AG04450 (cell line): ENCODE data around the gene FRMPD2. TPM values are rescaled to one million over a fixed set of nuclear protein-coding genes. Genes with fewer than 3 reads are reported as not detected.

Experiments
- CTCF ChIA-PET: fragments of 300-600, 350-600 bp; formaldehyde crosslinking; extraction: SDS; loops from one replicate; lab custom pipeline; 2022; ENCODE audit warnings: antibody characterized with exemption, inconsistent platforms; lab: Charles Lee
- POLR2A ChIA-PET: fragments of 350-600 bp; formaldehyde crosslinking; extraction: SDS; loops from one replicate; lab custom pipeline; 2021; ENCODE audit warnings: antibody characterized with exemption, inconsistent platforms; lab: Yijun Ruan, JAX
- DNase-seq: peaks from one replicate; pipeline ENCODE4 v3.0.0-alpha.2; 2011; ENCODE audit warnings: low read depth, low spot score
- H3K27ac ChIP-seq: one replicate; pipeline ENCODE4 v1.5.1; 2012; ENCODE audit warnings: low read depth, low read length, control low read depth
- H3K27me3 ChIP-seq: one replicate; pipeline ENCODE4 v1.6.0; 2012; ENCODE audit warnings: low read length; ENCODE audit not compliant: control insufficient read depth, insufficient read depth
- H3K4me3 ChIP-seq: 2 replicates; pipeline ENCODE4 v1.5.1; 2011; ENCODE audit warnings: mild to moderate bottlenecking, low read depth, low read length, control low read depth
- H3K9me3 ChIP-seq: 2 replicates; pipeline ENCODE4 v1.5.1; 2012; ENCODE audit warnings: low read length; ENCODE audit not compliant: control insufficient read depth, insufficient read depth
- polyA plus RNA-seq: library from polyadenylated mRNA; depleted of rRNA; stranded (reverse); fragments of >200 nt; gene quantifications from 2 replicates; pipeline ENCODE4 v1.2.3, GENCODE V29; 2011
- TF ChIP-seq, protein P1 (sequence below): IDR thresholded peaks from 2 replicates; pipeline ENCODE4 v1.5.1; 2011; ENCODE audit warnings: low read depth, low read length, control low read depth, inconsistent platforms

The FRMPD2 gene
- polyA plus RNA-seq, 1 experiment: not detected

DNA sequence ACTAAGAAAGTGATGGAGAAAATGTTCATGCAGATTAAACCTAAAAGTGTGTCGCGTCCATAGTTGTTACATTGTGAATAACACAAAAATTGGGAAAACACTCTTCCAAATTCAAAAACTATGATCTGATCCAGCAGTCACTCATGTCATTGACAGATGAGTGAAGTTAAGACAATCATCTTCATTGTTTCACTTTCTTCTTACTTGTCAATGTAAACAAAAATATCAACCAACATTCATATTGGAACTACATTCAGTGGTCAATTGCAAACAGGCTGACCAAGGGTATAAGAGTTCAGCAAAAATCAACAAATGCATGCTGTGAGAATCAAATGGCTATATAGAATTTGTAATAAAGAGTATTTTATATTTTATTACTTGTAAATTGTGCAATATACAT, 1.8 kb downstream of the FRMPD2 start:
- TF ChIP-seq, protein P1, sequence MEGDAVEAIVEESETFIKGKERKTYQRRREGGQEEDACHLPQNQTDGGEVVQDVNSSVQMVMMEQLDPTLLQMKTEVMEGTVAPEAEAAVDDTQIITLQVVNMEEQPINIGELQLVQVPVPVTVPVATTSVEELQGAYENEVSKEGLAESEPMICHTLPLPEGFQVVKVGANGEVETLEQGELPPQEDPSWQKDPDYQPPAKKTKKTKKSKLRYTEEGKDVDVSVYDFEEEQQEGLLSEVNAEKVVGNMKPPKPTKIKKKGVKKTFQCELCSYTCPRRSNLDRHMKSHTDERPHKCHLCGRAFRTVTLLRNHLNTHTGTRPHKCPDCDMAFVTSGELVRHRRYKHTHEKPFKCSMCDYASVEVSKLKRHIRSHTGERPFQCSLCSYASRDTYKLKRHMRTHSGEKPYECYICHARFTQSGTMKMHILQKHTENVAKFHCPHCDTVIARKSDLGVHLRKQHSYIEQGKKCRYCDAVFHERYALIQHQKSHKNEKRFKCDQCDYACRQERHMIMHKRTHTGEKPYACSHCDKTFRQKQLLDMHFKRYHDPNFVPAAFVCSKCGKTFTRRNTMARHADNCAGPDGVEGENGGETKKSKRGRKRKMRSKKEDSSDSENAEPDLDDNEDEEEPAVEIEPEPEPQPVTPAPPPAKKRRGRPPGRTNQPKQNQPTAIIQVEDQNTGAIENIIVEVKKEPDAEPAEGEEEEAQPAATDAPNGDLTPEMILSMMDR: no peak
- DNase-seq: no peak
- no peak overlapping the region for H3K4me3 ChIP-seq
- ChIA-PET POLR2A (no interaction called here), CTCF (interaction anchor here (0.6 kb wide), 1 partner anchor 408 kb away, joined by 4 read pairs; no protein-coding TSS in a partner anchor)
- H3K9me3 ChIP-seq: no peaks in the 10 kb centered on the region
- no peak overlapping the region for H3K27ac ChIP-seq
- H3K27me3 ChIP-seq: peaks cover 23% of the 10 kb centered on the region

DNA sequence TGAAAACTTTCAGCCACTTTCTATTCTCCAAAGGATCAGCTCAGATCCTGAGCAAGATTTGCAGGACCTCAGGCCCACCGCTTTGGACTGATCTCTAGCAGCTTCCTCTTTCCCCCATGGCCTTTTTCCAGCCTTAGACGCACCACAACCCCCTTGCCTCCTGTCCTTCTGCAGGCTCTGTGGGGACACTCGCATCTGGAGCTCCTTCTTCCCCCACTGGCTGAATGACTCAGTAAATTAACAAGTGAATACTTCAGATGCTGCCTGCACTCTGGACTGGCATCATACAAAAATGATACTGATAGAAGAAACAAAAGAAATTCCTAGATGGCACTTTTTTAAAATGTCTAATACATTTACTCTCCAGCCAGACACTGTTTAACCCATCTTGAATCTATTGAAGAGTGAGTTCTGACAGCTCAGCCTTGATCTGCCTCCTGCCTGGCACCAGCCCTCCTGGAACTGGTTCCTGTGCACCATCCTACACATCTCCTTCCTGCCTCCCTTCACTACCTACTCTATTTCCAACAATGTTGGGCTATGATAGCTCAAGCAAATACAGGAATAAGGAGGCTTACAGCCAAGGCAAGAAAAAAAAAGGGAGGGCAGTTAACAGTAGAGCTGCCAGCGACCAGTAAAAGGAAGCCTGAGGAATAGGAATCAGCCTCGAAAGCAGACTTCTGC, 3.3 kb downstream of the FRMPD2 start:
- H3K4me3 ChIP-seq: no peak overlapping the region
- no peak overlapping the region for H3K27ac ChIP-seq
- peaks cover 23% of the 10 kb centered on the region for H3K27me3 ChIP-seq
- DNase-seq: no peak
- TF ChIP-seq, protein P1: no peak
- no peaks in the 10 kb centered on the region for H3K9me3 ChIP-seq
- ChIA-PET CTCF (interaction anchor here (1.0 kb wide), 1 partner anchor 386 kb away, joined by 3 read pairs; no protein-coding TSS in a partner anchor), POLR2A (no interaction called here)

DNA sequence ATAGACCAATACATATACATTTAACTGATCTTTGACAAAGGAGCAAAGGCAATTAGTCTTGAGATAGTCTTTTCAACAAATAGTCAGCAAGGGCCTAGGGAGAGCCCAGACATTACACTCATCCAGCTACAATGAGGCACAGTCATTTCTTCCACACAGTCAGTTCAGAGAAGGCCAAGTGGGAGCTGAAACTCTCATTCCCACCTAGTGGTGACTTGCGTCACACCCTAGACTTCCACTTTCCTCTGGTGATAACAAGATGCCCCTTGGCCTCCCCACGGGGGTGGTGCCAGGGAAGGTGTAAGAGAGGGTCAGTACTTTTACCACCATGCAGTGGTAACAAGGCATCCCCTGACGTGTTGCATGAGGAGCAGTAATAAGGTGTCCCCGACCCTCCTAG, 8.0 kb downstream of the FRMPD2 start:
- CTCF ChIA-PET: no interaction called here
- TF ChIP-seq, protein P1: no peak
- POLR2A ChIA-PET: no interaction called here
- Histone ChIP-seq H3K9me3 (no peaks in the 10 kb centered on the region), H3K27ac (no peak overlapping the region), H3K27me3 (peaks cover 14% of the 10 kb centered on the region), H3K4me3 (no peak overlapping the region)
- DNase-seq: no peak

DNA sequence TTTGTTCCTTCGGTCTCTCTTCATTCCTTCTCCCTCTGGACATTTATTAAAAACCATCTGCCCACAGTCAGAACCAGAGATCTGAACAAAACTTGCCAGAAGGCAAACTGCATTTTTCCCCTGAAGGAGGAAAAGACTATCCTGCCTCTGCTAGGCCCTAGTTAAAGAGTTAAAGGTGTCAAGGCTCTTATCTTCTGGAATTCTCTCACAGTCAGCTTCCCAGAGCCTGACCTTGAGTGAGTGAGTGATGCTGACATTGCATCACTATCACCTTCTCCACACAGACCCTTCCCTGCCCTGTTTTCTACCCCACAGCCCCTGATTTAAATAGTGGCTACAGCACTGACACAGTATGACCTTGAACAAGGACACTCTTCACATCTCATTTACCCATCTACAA, 16.4 kb downstream of the FRMPD2 start:
- ChIA-PET POLR2A (no interaction called here), CTCF (no interaction called here)
- H3K9me3 ChIP-seq: no peaks in the 10 kb centered on the region
- no peak overlapping the region for H3K4me3 ChIP-seq
- H3K27me3 ChIP-seq: peaks cover 11% of the 10 kb centered on the region
- TF ChIP-seq, protein P1: no peak
- no peak overlapping the region for H3K27ac ChIP-seq
- DNase-seq: no peak

DNA sequence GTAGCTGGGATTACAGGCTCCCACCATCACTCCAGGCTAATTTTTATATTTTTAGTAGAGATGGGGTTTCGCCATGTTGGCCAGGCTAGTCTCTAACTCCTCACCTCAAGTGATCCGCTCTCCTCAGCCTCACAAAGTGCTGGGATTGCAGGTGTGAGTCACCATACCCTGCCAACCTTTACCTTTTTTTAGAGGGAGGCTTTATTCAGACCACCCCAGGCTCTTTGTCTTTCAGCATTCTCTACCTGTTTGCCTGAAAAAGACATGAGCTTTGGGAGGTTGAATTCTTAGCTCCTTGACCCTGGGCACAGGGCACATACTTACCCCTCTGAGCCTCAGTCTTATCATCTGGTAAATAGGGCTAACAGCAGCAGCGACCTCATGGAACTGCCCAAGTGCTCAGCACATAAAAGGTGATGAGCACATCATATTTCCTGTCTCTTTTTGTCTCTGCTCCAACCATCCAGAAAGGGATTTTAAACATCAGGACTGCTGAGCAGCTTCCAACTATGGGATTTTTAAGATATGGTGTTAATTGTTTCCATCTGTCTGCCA, 17.0 kb downstream of the FRMPD2 start:
- Histone ChIP-seq H3K27me3 (peaks cover 13% of the 10 kb centered on the region), H3K27ac (no peak overlapping the region), H3K4me3 (no peak overlapping the region), H3K9me3 (no peaks in the 10 kb centered on the region)
- TF ChIP-seq, protein P1: no peak
- DNase-seq: no peak
- ChIA-PET POLR2A (no interaction called here), CTCF (no interaction called here)
